ENCODE measurements around the gene CGN.

CGN gene

DNA sequence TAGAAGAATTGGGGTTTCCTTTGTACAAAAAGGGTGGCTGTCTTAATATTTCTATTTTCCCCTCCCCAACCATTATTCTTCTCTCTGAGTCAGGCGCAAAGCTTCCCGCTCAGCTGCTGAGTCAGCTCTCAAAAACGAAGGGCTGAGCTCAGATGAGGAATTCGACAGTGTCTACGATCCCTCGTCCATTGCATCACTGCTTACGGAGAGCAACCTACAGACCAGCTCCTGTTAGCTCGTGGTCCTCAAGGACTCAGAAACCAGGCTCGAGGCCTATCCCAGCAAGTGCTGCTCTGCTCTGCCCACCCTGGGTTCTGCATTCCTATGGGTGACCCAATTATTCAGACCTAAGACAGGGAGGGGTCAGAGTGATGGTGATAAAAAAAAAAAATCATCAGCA, 25.9 kb downstream of the CGN start:
- DNase-seq (ENCODE audit: low spot score in 2 of 2), result no peak
- Histone ChIP-seq H3K9me3 (no peaks in the 10 kb centered on the region), H3K4me3 (no peak overlapping the region), H3K4me1 (peaks cover 16% of the 10 kb centered on the region), H3K27me3 (ENCODE audit: low read depth) (no peaks in the 10 kb centered on the region), H3K36me3 (replicated peaks) (peaks cover 24% of the 10 kb centered on the region)
- in situ Hi-C loops (cut with MboI; ENCODE audit: low sequenced_read_pairs), result no loop called here

DNA sequence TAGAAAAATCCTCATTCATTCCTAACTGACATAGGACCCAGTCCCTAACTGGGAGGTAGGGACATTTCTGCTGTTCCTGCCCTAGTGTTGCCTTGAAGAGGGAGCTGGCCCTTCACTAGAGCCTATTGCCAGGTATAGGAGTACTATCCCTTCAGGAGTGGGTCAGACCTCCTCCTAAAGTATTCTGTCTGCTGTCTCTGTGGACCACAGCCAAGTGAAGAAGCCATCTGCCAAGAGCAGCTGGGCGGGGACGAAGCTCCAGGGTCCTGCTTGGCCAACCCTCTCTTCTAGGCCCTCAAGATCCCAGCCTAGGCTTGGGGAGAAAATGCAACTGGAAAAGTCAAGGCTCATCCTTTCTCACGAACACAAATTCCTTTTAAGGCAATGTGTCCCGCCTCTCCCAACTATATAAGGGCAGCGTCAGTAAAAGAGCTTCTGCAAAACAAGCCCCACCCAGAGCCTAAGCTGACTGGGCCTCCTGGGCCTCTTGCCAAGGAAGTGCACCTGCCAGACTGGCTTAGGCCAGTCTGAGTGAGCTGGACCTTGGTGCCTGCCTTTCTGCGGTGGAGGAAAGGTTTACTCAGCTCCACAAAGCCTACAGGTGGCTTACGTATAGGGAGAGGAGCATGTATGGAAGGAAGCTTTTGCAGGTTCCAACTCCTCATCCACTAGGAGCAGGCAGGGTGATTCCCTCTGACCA, 28.3 kb downstream of the CGN start:
- H3K36me3 ChIP-seq (replicated peaks), result peaks cover 18% of the 10 kb centered on the region
- H3K27me3 ChIP-seq (ENCODE audit: low read depth), result no peaks in the 10 kb centered on the region
- peak overlapping the region; percentile 77 for H3K4me3 ChIP-seq
- DNase-seq (ENCODE audit: low spot score in 2 of 2), result peak; percentile 81 to 92
- H3K4me1 ChIP-seq, result peaks cover 29% of the 10 kb centered on the region
- no peaks in the 10 kb centered on the region for H3K9me3 ChIP-seq
- in situ Hi-C loops (cut with MboI; ENCODE audit: low sequenced_read_pairs), result no loop called here

- in situ Hi-C loops (cut with MboI; ENCODE audit: low sequenced_read_pairs), result no loop called here
- H3K4me3 ChIP-seq, result peak within 1 kb of the TSS; percentile 77
- no peaks in the 10 kb centered on the region for H3K9me3 ChIP-seq
- H3K27me3 ChIP-seq (ENCODE audit: low read depth), result no peaks in the 10 kb centered on the region
- H3K4me1 ChIP-seq, result peaks cover 29% of the 10 kb centered on the region
- DNase-seq (ENCODE audit: low spot score in 2 of 2), result peak; percentile 92 to 98
- H3K36me3 ChIP-seq (replicated peaks), result peaks cover 13% of the 10 kb centered on the region
Observed at GRCh38 chr1:151540021-151540981, 29.1 kb downstream of the CGN start, which contains the start of gene TUFT1. Gene TUFT1, plus strand, starts transcription at chr1:151540309. Its CDS starts 58 bp downstream, at chr1:151540367.

GRCh38 chr1:151540982-151541377, 29.8 kb downstream of the CGN start:
- DNase-seq (ENCODE audit: low spot score in 2 of 2), result peak; percentile 10 to 56
- H3K9me3 ChIP-seq, result no peaks in the 10 kb centered on the region
- no peaks in the 10 kb centered on the region for H3K27me3 ChIP-seq (ENCODE audit: low read depth)
- peak overlapping the region; percentile 77 for H3K4me3 ChIP-seq
- H3K36me3 ChIP-seq (replicated peaks), result peaks cover 13% of the 10 kb centered on the region
- H3K4me1 ChIP-seq, result peaks cover 29% of the 10 kb centered on the region
- in situ Hi-C loops (cut with MboI; ENCODE audit: low sequenced_read_pairs), result no loop called here

GRCh38 chr1:151541752-151542151, 30.6 kb downstream of the CGN start:
- H3K27me3 ChIP-seq (ENCODE audit: low read depth), result no peaks in the 10 kb centered on the region
- DNase-seq (ENCODE audit: low spot score in 2 of 2), result no peak
- peaks cover 13% of the 10 kb centered on the region; the same call in 1 of the 2 replicates for H3K36me3 ChIP-seq (replicated peaks)
- no peaks in the 10 kb centered on the region for H3K9me3 ChIP-seq
- in situ Hi-C loops (cut with MboI; ENCODE audit: low sequenced_read_pairs), result no loop called here
- H3K4me1 ChIP-seq, result peaks cover 31% of the 10 kb centered on the region
- peak overlapping the region; percentile 77 for H3K4me3 ChIP-seq

DNA sequence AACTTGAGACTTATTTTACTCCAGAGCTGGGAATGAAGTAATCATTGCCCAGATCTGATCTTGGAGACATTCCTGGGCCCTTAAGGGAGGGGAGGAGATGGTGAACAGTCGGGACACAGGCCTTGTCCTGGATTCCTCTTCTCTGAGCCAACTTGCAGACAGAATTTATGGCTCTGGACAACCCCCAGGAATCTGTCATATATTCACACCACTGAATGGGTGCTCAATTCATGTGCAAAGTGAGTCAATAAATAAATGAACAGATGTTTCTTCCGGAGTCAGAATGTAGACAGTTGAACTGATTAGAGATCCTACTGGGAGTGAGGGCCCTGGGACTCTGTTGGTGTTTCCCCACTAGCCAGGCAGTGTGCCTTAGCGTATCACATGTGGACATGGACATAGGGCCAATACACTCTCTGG, 31.5 kb downstream of the CGN start:
- H3K4me1 ChIP-seq, result peaks cover 36% of the 10 kb centered on the region
- H3K9me3 ChIP-seq, result no peaks in the 10 kb centered on the region
- in situ Hi-C loops (cut with MboI; ENCODE audit: low sequenced_read_pairs), result no loop called here
- peak; percentile 77 to 95 for DNase-seq (ENCODE audit: low spot score in 2 of 2)
- no peak overlapping the region for H3K4me3 ChIP-seq
- no peaks in the 10 kb centered on the region for H3K27me3 ChIP-seq (ENCODE audit: low read depth)
- H3K36me3 ChIP-seq (replicated peaks), result peaks cover 7% of the 10 kb centered on the region; the same call in 1 of the 2 replicates

DNA sequence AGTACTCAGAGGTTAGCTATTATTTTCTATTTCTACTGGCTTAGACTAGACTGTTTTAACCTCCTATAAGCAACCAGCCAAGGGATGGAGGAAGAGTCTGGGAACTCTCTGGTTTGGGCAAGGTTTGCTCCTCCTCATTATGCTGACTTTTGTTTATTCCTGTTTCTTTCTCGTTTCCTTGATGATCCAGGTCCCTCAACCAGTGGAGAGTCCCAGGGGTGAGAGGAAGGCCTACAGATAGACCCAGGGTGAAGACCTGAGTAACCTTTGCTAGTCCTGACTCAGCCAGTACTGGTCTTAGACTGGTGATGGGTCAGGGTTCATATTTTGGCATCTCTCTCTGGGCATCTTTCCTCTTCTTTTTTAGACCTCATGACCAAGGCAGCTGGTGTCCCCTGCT, 34.4 kb downstream of the CGN start:
- Histone ChIP-seq H3K4me1 (peaks cover 28% of the 10 kb centered on the region), H3K27me3 (ENCODE audit: low read depth) (no peaks in the 10 kb centered on the region)
- in situ Hi-C loops (cut with MboI; ENCODE audit: low sequenced_read_pairs), result no loop called here

GRCh38 chr1:151546011-151546925, 35.1 kb downstream of the CGN start:
- H3K4me1 ChIP-seq, result peaks cover 28% of the 10 kb centered on the region
- in situ Hi-C loops (cut with MboI; ENCODE audit: low sequenced_read_pairs), result no loop called here
- H3K9me3 ChIP-seq, result no peaks in the 10 kb centered on the region
- H3K4me3 ChIP-seq, result no peak overlapping the region
- DNase-seq (ENCODE audit: low spot score in 2 of 2), result no peak
- no peaks in the 10 kb centered on the region for H3K27me3 ChIP-seq (ENCODE audit: low read depth)
- H3K36me3 ChIP-seq (replicated peaks), result no peaks in the 10 kb centered on the region

More for the DNA sequence above, 34.4 kb downstream of the CGN start:
- no peaks in the 10 kb centered on the region for H3K9me3 ChIP-seq
- no peak for DNase-seq (ENCODE audit: low spot score in 2 of 2)
- H3K4me3 ChIP-seq, result no peak overlapping the region
- H3K36me3 ChIP-seq (replicated peaks), result 0 out of 2 replicates have a peak, but pooled peaks cover 1% of the 10 kb centered on the region

DNA sequence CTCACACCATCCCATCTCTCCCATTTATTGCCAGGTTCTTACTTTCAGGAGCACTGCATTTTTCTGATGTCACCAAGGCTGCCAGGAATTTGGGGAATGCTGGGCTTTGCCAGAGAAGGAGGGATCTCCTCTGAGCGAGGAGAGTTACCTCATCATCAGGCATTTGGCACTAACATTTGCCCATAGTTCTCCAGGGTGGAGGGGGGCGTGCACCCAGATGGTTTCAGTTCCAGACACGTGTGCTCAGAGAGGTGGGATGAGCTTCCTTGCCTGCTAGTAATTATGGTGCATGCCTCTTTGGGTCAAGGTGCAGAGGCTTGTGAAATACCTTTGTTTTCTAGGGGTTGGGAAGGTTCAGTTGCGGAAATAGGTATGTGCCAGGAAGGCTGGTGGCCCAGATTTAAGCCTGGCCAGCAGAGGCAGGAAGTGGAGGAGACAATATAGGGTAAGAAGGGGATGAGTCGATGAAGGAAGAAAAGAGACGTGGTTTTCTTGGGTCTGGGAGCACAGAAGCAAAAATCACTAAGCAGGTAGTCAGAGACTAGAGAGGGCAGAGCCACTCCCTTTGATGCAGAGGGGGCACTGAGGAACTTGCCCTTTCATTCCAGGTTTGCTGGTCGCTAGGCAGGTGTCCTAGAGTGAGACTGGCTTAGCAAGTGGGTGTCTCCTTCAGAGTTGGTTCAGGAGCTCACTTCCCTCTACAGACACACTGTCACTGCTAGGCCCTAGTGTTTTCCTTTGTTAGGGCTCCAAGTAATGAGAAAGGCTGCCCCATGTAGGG, 36.1 kb downstream of the CGN start:
- in situ Hi-C loops (cut with MboI; ENCODE audit: low sequenced_read_pairs), result no loop called here
- H3K4me3 ChIP-seq, result no peak overlapping the region
- H3K4me1 ChIP-seq, result peaks cover 18% of the 10 kb centered on the region

GRCh38 chr1:151547900-151548230, 36.7 kb downstream of the CGN start:
- Histone ChIP-seq H3K27me3 (ENCODE audit: low read depth) (no peaks in the 10 kb centered on the region), H3K4me3 (no peak overlapping the region), H3K4me1 (peaks cover 14% of the 10 kb centered on the region), H3K36me3 (replicated peaks) (no peaks in the 10 kb centered on the region), H3K9me3 (no peaks in the 10 kb centered on the region)
- DNase-seq (ENCODE audit: low spot score in 2 of 2), result no peak
- in situ Hi-C loops (cut with MboI; ENCODE audit: low sequenced_read_pairs), result no loop called here

More for the DNA sequence above, 36.1 kb downstream of the CGN start:
- DNase-seq (ENCODE audit: low spot score in 2 of 2), result peak; percentile 27 to 54
- Histone ChIP-seq H3K27me3 (ENCODE audit: low read depth) (no peaks in the 10 kb centered on the region), H3K9me3 (no peaks in the 10 kb centered on the region), H3K36me3 (replicated peaks) (no peaks in the 10 kb centered on the region)

DNA sequence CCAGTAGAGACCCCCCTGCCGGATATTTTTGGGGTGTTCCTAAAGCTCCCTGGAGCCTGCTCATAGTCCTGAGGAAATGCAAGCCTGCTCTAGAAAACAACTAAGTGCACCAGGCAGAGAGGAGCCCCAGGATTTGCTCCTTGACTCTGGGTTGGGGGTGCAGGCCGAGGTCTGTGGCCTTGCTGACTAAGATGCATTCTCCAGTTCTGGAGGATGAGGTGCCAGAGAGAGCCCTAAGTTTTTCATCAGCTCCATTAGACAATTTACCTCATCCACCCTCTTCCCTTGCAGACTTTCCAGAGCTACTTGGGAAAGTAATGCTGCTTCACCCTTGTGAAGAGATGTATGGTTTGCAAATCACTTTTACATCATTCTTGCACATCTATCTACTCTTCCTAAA, 38.0 kb downstream of the CGN start:
- peaks cover 7% of the 10 kb centered on the region for H3K4me1 ChIP-seq
- no peaks in the 10 kb centered on the region for H3K27me3 ChIP-seq (ENCODE audit: low read depth)
- in situ Hi-C loops (cut with MboI; ENCODE audit: low sequenced_read_pairs), result no loop called here
- H3K9me3 ChIP-seq, result no peaks in the 10 kb centered on the region
- no peak overlapping the region for H3K4me3 ChIP-seq
- no peaks in the 10 kb centered on the region for H3K36me3 ChIP-seq (replicated peaks)
- no peak for DNase-seq (ENCODE audit: low spot score in 2 of 2)

GRCh38 chr1:151553659-151554058, 42.5 kb downstream of the CGN start:
- H3K4me1 ChIP-seq, result no peaks in the 10 kb centered on the region
- no peak overlapping the region for H3K4me3 ChIP-seq
- H3K9me3 ChIP-seq, result no peaks in the 10 kb centered on the region
- DNase-seq (ENCODE audit: low spot score in 2 of 2), result no peak
- H3K27me3 ChIP-seq (ENCODE audit: low read depth), result no peaks in the 10 kb centered on the region
- in situ Hi-C loops (cut with MboI; ENCODE audit: low sequenced_read_pairs), result no loop called here
- no peaks in the 10 kb centered on the region for H3K36me3 ChIP-seq (replicated peaks)

GRCh38 chr1:151556052-151556451, 44.9 kb downstream of the CGN start:
- Histone ChIP-seq H3K9me3 (no peaks in the 10 kb centered on the region), H3K27me3 (ENCODE audit: low read depth) (no peaks in the 10 kb centered on the region), H3K4me3 (no peak overlapping the region), H3K4me1 (no peaks in the 10 kb centered on the region), H3K36me3 (replicated peaks) (no peaks in the 10 kb centered on the region)
- no peak for DNase-seq (ENCODE audit: low spot score in 2 of 2)
- in situ Hi-C loops (cut with MboI; ENCODE audit: low sequenced_read_pairs), result no loop called here
